Smooth muscle cell (in vitro differentiated cells): ENCODE results near the gene ACTA2. TPM values are rescaled to one million over a fixed set of nuclear protein-coding genes. Genes with fewer than 3 reads are reported as not detected.

Source experiments
- DNase-seq: peaks from one replicate; lab custom pipeline; 2025; ENCODE audit not compliant: unreplicated experiment; lab: John Stamatoyannopoulos, UW
- H2AFZ ChIP-seq: fragments of 200-600 bp; sonication (generic); 2 replicates; pipeline ENCODE4 v1.6.0; 2016; ENCODE audit warnings: antibody characterized with exemption, low read depth, mild to moderate bottlenecking
- H3F3A ChIP-seq: fragments of 200-600 bp; sonication (generic); 2 replicates; pipeline ENCODE4 v1.6.0; 2017; ENCODE audit warnings: antibody characterized with exemption, low read depth
- H3K27ac ChIP-seq: fragments of 200-600 bp; sonication (generic); 2 replicates; pipeline ENCODE4 v1.5.1; 2016; ENCODE audit warnings: low read depth, mild to moderate bottlenecking
- H3K27me3 ChIP-seq: fragments of 200-600 bp; sonication (generic); 2 replicates; pipeline ENCODE4 v1.6.1; 2016; ENCODE audit warnings: low read depth, mild to moderate bottlenecking
- H3K36me3 ChIP-seq: fragments of 200-600 bp; sonication (generic); 2 replicates; pipeline ENCODE4 v1.5.1; 2016; ENCODE audit warnings: low read depth
- H3K4me1 ChIP-seq: fragments of 200-600 bp; sonication (generic); 2 replicates; pipeline ENCODE4 v1.5.1; 2016; ENCODE audit warnings: low read depth
- H3K4me2 ChIP-seq: fragments of 200-600 bp; sonication (generic); 2 replicates; pipeline ENCODE4 v1.6.0; 2016; ENCODE audit warnings: mild to moderate bottlenecking
- H3K4me3 ChIP-seq: fragments of 200-600 bp; sonication (generic); 2 replicates; pipeline ENCODE4 v1.5.1; 2016; ENCODE audit warnings: mild to moderate bottlenecking
- H3K79me2 ChIP-seq: fragments of 200-600 bp; sonication (generic); 2 replicates; pipeline ENCODE4 v1.6.0; 2016; ENCODE audit warnings: low read depth, mild to moderate bottlenecking
- H3K9ac ChIP-seq: fragments of 200-600 bp; sonication (generic); 2 replicates; pipeline ENCODE4 v1.6.0; 2016; ENCODE audit warnings: low read depth
- H3K9me3 ChIP-seq: fragments of 200-600 bp; sonication (generic); replicated peaks from 2 replicates; pipeline ENCODE4 v1.5.1; 2016; ENCODE audit warnings: low read depth
- H4K20me1 ChIP-seq: fragments of 200-600 bp; sonication (generic); 2 replicates; pipeline ENCODE4 v1.6.0; 2016; ENCODE audit warnings: low read depth
- CTCF ChIP-seq: fragments of 200-600 bp; sonication (generic); IDR thresholded peaks from 2 replicates; pipeline ENCODE4 v1.5.1; 2017; ENCODE audit warnings: borderline replicate concordance, mild to moderate bottlenecking, antibody characterized with exemption; ENCODE audit not compliant: insufficient read depth, poor library complexity, severe bottlenecking
- WGBS: methylation state at CpG from one replicate; pipeline ENCODE4 v1.1.7; 2016; ENCODE audit warnings: low lambda C conversion rate; 5-methylcytosine and 5-hydroxymethylcytosine counted together
- polyA plus RNA-seq: library from polyadenylated mRNA; unstranded; fragments of >200 nt; fragmentation: Nextera tagmentation; extraction: Ambion mirVana; gene quantifications from 2 replicates; pipeline ENCODE4 v1.2.1, GENCODE V29; 2016
- total RNA-seq: library from RNA; depleted of rRNA; stranded (reverse); fragments of >200 nt; gene quantifications from 2 replicates; pipeline ENCODE4 v1.2.3, GENCODE V29; 2014

ACTA2 gene
- total and polyA plus RNA-seq, 2 experiments from 2014 or later: 2,305 to 4,814 TPM

- Histone ChIP-seq H3K9ac (no peak overlapping the region), H3K4me2 (no peak overlapping the region), H3F3A (peaks cover 15% of the 10 kb centered on the region), H3K4me1 (peaks cover 14% of the 10 kb centered on the region), H3K4me3 (no peak overlapping the region), H3K79me2 (no peaks in the 10 kb centered on the region), H3K9me3 (no peaks in the 10 kb centered on the region), H3K27me3 (no peaks in the 10 kb centered on the region), H4K20me1 (no peaks in the 10 kb centered on the region), H3K27ac (no peak overlapping the region), H3K36me3 (no peaks in the 10 kb centered on the region), H2AFZ (no peak overlapping the region)
- no peak for TF ChIP-seq CTCF
- no peak for DNase-seq
- 89% methylated on average over 6 of the region's 6 CpGs for WGBS
These were observed 6.1 kb upstream of the ACTA2 start for GRCh38 chr10:88958721-88959120.

- H2AFZ ChIP-seq: no peak overlapping the region
- peaks cover 22% of the 10 kb centered on the region for H3F3A ChIP-seq
- no peak for TF ChIP-seq CTCF
- WGBS: 100% methylated on average over 1 of the region's 1 CpG
- H3K9ac ChIP-seq: no peak overlapping the region
- no peaks in the 10 kb centered on the region for H3K9me3 ChIP-seq
- H4K20me1 ChIP-seq: peaks cover under 1% of the 10 kb centered on the region
- H3K4me1 ChIP-seq: peaks cover 21% of the 10 kb centered on the region
- H3K4me3 ChIP-seq: no peak overlapping the region
- no peak overlapping the region for H3K27ac ChIP-seq
- no peak overlapping the region for H3K4me2 ChIP-seq
- H3K36me3 ChIP-seq: no peaks in the 10 kb centered on the region
- no peaks in the 10 kb centered on the region for H3K27me3 ChIP-seq
- no peak for DNase-seq
- no peaks in the 10 kb centered on the region for H3K79me2 ChIP-seq
These were observed 4.8 kb upstream of the ACTA2 start for GRCh38 chr10:88957381-88957780.

- WGBS: 31% methylated on average over 4 of the region's 4 CpGs
- H3K79me2 ChIP-seq: peaks cover 22% of the 10 kb centered on the region
- TF ChIP-seq CTCF: no peak
These were observed 2.0 kb upstream of the ACTA2 start for GRCh38 chr10:88954458-88955083.

GRCh38 chr10:88953662-88954061 is 1.1 kb upstream of the ACTA2 start:
- WGBS: 65% methylated on average over 5 of the region's 5 CpGs
- peak overlapping the region; percentile 8 for H2AFZ ChIP-seq
- H3K4me3 ChIP-seq: no peak overlapping the region
- H3K27me3 ChIP-seq: no peaks in the 10 kb centered on the region
- no peak overlapping the region for H3K9ac ChIP-seq
- H3K9me3 ChIP-seq: no peaks in the 10 kb centered on the region
- peak overlapping the region; percentile 84 for H3K27ac ChIP-seq
- peaks cover 36% of the 10 kb centered on the region for H3F3A ChIP-seq
- no peak for TF ChIP-seq CTCF
- peak overlapping the region; percentile 95 for H3K4me2 ChIP-seq
- peaks cover 33% of the 10 kb centered on the region for H4K20me1 ChIP-seq
- peaks cover 54% of the 10 kb centered on the region for H3K4me1 ChIP-seq
- H3K36me3 ChIP-seq: no peaks in the 10 kb centered on the region
- DNase-seq: no peak
- H3K79me2 ChIP-seq: peaks cover 31% of the 10 kb centered on the region

More at GRCh38 chr10:88954458-88955083, 2.0 kb upstream of the ACTA2 start:
- no peak for DNase-seq
- Histone ChIP-seq H3K4me1 (peaks cover 45% of the 10 kb centered on the region), H4K20me1 (peaks cover 24% of the 10 kb centered on the region), H3K4me2 (peak overlapping the region; percentile 95), H3K4me3 (no peak overlapping the region), H2AFZ (peak overlapping the region; percentile 8), H3K9me3 (no peaks in the 10 kb centered on the region), H3K27ac (peak overlapping the region; percentile 84), H3K27me3 (no peaks in the 10 kb centered on the region), H3K9ac (no peak overlapping the region), H3F3A (peaks cover 36% of the 10 kb centered on the region), H3K36me3 (no peaks in the 10 kb centered on the region)
